Suprapubic skin (tissue), 3 donors: ENCODE data around the gene PTPRN2.

ENCODE experiments used
- CTCF ChIP-seq, 2 donors: fragments of 200-600 bp in 1 of 2; fragments of 450-650 bp in 1 of 2; sonication (generic) in 1 of 2; IDR thresholded peaks; one replicate each; pipeline ENCODE4 v1.5.1; 2016 to 2019; ENCODE audit warnings: antibody characterized with exemption in 2 of 2, mild to moderate bottlenecking in 1 of 2, moderate library complexity in 1 of 2
- POLR2AphosphoS5 ChIP-seq, 3 donors: sonication (generic); formaldehyde crosslinking; IDR thresholded peaks; one replicate each; pipeline ENCODE4 v1.6.1; 2017; ENCODE audit warnings: antibody characterized with exemption in 3 of 3

GRCh38 chr7:158321936-158322615 is 265.5 kb downstream of the PTPRN2 start:
- no peak for TF ChIP-seq CTCF (IDR thresholded peaks at IDR 0.05)
- TF ChIP-seq POLR2AphosphoS5 (IDR thresholded peaks at IDR 0.05), result no peak
